Kidney (tissue), 14 donors: ENCODE data around the gene TACR3. TPM values are rescaled to one million over a fixed set of nuclear protein-coding genes. Genes with fewer than 3 reads are reported as not detected.
"Not testable (repeated sequence)": the region's sequence is repeated elsewhere in the genome, so short reads cannot be mapped to it uniquely, and the experiment has no call there.

Experiments used
- DNase-seq, 5 donors: peaks; one replicate each; pipeline ENCODE4 v3.0.0-alpha.2; 2013 to 2020
- FAIRE-seq: peaks from 2 replicates; lab custom pipeline; 2012; peaks lifted over from hg19 to GRCh38; lab: Jason Lieb, UNC
- H3K27ac ChIP-seq, 2 donors: one replicate each; pipeline ENCODE4 v1.7.0; 2013; ENCODE audit warnings: low read depth in 2 of 2, low read length in 2 of 2, inconsistent platforms in 1 of 2
- H3K27me3 ChIP-seq: one replicate; pipeline ENCODE4 v1.7.1; 2013; ENCODE audit warnings: low read length, inconsistent platforms; ENCODE audit not compliant: control insufficient read depth, insufficient read depth
- H3K36me3 ChIP-seq, 3 donors: one replicate each; pipeline versions ENCODE4 v1.7.0 to v1.7.1; 2013; ENCODE audit warnings: low read length in 3 of 3, control low read depth in 1 of 3, inconsistent platforms in 1 of 3; ENCODE audit not compliant: insufficient read depth in 3 of 3, control insufficient read depth in 2 of 3
- H3K4me1 ChIP-seq, 3 donors: one replicate each; pipeline versions ENCODE4 v1.7.0 to v1.7.1; 2013; ENCODE audit warnings: low read length in 3 of 3, inconsistent platforms in 1 of 3, low read depth in 1 of 3; ENCODE audit not compliant: control insufficient read depth in 2 of 3, insufficient read depth in 2 of 3
- H3K4me3 ChIP-seq, 3 donors: one replicate each; pipeline versions ENCODE4 v1.7.0 to v1.8.1; 2013; ENCODE audit warnings: low read length in 3 of 3, control low read depth in 1 of 3, inconsistent platforms in 1 of 3
- H3K9ac ChIP-seq, 3 donors: one replicate each; pipeline versions ENCODE4 v1.7.0 to v1.7.1; 2013; ENCODE audit warnings: low read length in 3 of 3, control low read depth in 1 of 3, inconsistent platforms in 1 of 3
- H3K9me3 ChIP-seq, 3 donors: one replicate each; pipeline versions ENCODE4 v1.7.0 to v1.7.1; 2013; ENCODE audit warnings: low read length in 3 of 3, control low read depth in 1 of 3, inconsistent platforms in 1 of 3; ENCODE audit not compliant: control insufficient read depth in 2 of 3, insufficient read depth in 1 of 3
- CTCF ChIP-seq: IDR thresholded peaks from 3 replicates; pipeline ENCODE4 v1.5.1; 2012; ENCODE audit warnings: mild to moderate bottlenecking, moderate library complexity, borderline replicate concordance; ENCODE audit not compliant: insufficient read depth; ENCODE audit errors: extremely low read depth
- intact Hi-C: fragments of 100-400 bp; cut with DNase I; formaldehyde crosslinking; loops from one replicate; pipeline ENCODE4 v1.11.1; 2022
- polyA plus RNA-seq: library from polyadenylated mRNA; stranded (reverse); fragments of 350-450 nt; fragmentation: Illumina TruSeq; extraction: RNeasy Lipid Tissue Mini Kit (QIAGEN cat#74804); gene quantifications from one replicate; pipeline ENCODE4 v1.2.3, GENCODE V29; 2014; ENCODE audit warnings: low read depth, low replicate concordance; ENCODE audit not compliant: insufficient read depth
- total RNA-seq: library from RNA; stranded (reverse); fragmentation: NEBNext Ultra II Directional; extraction: Animal tissue kit (Norgen Biotek cat#: 25700); gene quantifications from one replicate; pipeline ENCODE4 v1.2.1, GENCODE V29; 2021
- donor health status: control.
- donor health status: control.
- donor health status: control.
- donor health status: control.
- donor health status: control.
- donor health status: DM: yes; HTN: yes; CAD: no.
- donor health status: Normal renal cell carcinoma (clear cell type).

The TACR3 gene
- total and polyA plus RNA-seq, 2 donors from 2014 or later: 0.19 TPM; not detected in 1

DNA sequence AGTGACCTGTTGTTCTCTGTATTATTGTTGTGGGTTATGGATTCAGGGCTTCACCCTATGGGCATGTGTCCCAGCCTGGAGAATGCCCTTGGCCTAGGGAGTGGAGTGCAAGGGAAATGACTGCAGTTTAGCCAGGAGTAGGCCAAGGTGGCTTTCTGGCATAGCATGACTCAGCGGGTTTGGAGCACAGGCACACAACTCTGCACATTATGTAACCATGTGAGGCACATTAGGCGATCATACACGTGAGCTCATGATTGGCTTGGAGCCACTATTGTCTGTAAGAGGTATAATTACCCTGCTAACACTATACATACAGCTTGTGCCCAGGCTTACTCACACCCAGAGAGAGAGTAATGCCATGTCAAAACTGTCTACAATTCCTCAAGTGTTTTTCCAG lies 35.1 kb upstream of the TACR3 start:
- H3K4me3 ChIP-seq: no peak overlapping the region
- no peaks in the 10 kb centered on the region for H3K4me1 ChIP-seq
- no peak for TF ChIP-seq CTCF
- no peak overlapping the region for H3K9ac ChIP-seq
- H3K27ac ChIP-seq: no peak overlapping the region
- no peaks in the 10 kb centered on the region for H3K9me3 ChIP-seq
- no peaks in the 10 kb centered on the region for H3K36me3 ChIP-seq
- FAIRE-seq (no peak), DNase-seq (no peak)
- no peaks in the 10 kb centered on the region for H3K27me3 ChIP-seq
- intact Hi-C loops: no loop called here

DNA sequence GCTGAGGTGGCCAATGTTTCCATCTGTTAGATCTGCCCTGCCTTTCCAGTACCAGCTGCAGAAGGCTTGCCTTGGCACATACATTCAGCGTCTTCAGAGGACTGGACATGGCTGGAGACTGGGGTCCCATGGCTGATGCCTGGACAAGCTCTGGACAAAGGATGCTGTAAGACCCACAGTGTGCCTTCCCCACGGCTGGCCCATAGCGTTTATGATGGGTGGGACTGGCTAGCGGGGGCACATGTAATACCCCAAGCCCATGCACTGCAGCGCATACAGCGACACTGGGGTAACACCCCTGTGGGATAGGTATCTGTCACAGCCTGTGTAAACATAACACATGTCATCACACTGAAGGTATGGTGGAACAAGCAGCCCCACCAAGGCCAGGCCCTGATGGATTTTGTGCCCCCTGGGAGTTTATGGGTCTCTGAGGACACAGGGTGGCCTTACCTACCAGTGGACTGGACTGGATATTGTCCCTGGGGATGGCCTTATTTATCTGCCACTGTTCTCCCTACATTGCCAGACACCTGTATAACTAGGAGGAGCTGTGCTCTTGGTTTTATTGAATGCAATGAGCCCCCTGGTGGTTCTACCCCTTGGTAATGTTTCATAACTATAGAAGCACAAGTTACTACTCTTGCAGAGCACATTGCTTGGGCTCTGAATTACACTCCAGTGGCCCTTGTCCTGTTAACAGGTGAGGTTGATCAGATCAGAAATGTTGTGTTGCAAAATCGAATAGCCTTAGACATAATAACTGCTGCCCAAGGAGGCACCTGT lies 34.3 kb upstream of the TACR3 start:
- DNase-seq (peak in 1 of 5 donors; percentile 48), FAIRE-seq (no peak)
- Histone ChIP-seq H3K9me3 (no peaks in the 10 kb centered on the region), H3K4me3 (no peak overlapping the region), H3K4me1 (no peaks in the 10 kb centered on the region), H3K27me3 (no peaks in the 10 kb centered on the region), H3K36me3 (no peaks in the 10 kb centered on the region), H3K9ac (no peak overlapping the region), H3K27ac (no peak overlapping the region)
- no peak for TF ChIP-seq CTCF
- intact Hi-C loops: no loop called here

DNA sequence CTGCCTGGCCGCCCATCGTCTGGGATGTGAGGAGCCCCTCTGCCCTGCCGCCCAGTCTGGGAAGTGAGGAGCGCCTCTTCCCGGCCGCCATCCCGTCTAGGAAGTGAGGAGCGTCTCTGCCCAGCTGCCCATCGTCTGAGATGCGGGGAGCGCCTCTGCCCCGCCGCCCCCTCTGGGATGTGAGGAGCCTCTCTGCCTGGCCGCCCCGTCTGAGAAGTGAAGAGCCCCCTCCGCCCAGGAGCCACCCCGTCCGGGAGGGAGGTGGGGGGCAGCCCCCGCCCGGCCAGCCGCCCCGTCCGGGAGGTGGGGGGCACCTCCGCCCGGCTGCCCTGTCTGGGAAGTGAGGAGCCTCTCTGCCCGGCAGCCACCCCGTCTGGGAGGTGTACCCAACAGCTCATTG lies 3.4 kb upstream of the TACR3 start:
- H3K4me1 ChIP-seq, H3K27ac ChIP-seq, FAIRE-seq, H3K9me3 ChIP-seq, intact Hi-C loops, H3K9ac ChIP-seq, H3K36me3 ChIP-seq, H3K4me3 ChIP-seq, H3K27me3 ChIP-seq: not testable (repeated sequence)
- peak in 1 of 5 donors; percentile 53 for DNase-seq

- TF ChIP-seq CTCF: no peak
- Histone ChIP-seq H3K4me1 (no peaks in the 10 kb centered on the region), H3K9me3 (no peaks in the 10 kb centered on the region), H3K9ac (no peak overlapping the region), H3K27me3 (no peaks in the 10 kb centered on the region), H3K36me3 (no peaks in the 10 kb centered on the region), H3K4me3 (no peak overlapping the region), H3K27ac (no peak overlapping the region)
- DNase-seq (no peak), FAIRE-seq (no peak)
- intact Hi-C loops: no loop called here
Observed at GRCh38 chr4:103721251-103721650, 1.5 kb upstream of the TACR3 start.
